WI38 (cell line): ENCODE results near the gene SERINC2.

Experiments used
- H3K4me3 ChIP-seq: 2 replicates; pipeline ENCODE4 v1.5.1; 2011; ENCODE audit warnings: low read depth, mild to moderate bottlenecking, control low read depth, low read length
- CTCF ChIP-seq: IDR thresholded peaks from 2 replicates; pipeline ENCODE4 v1.5.1; 2012; ENCODE audit warnings: low read depth, mild to moderate bottlenecking, control low read depth, low read length

The SERINC2 gene

GRCh38 chr1:31435471-31436409, 22.7 kb downstream of the SERINC2 start:
- TF ChIP-seq CTCF = no peak
- no peak overlapping the region for H3K4me3 ChIP-seq

GRCh38 chr1:31436596-31437432, 23.8 kb downstream of the SERINC2 start:
- no peak overlapping the region for H3K4me3 ChIP-seq
- TF ChIP-seq CTCF = no peak

- no peak overlapping the region for H3K4me3 ChIP-seq
- TF ChIP-seq CTCF = no peak
Observed at GRCh38 chr1:31437433-31438037, 24.5 kb downstream of the SERINC2 start.

GRCh38 chr1:31439276-31439675, 26.3 kb downstream of the SERINC2 start:
- no peak overlapping the region for H3K4me3 ChIP-seq
- no peak for TF ChIP-seq CTCF

- TF ChIP-seq CTCF = no peak
- H3K4me3 ChIP-seq = no peak overlapping the region
Observed at GRCh38 chr1:31441073-31441472, 28.1 kb downstream of the SERINC2 start.

GRCh38 chr1:31441558-31441957, 28.5 kb downstream of the SERINC2 start:
- TF ChIP-seq CTCF = no peak
- H3K4me3 ChIP-seq = no peak overlapping the region
